Right lobe of liver (tissue), 6 donors: ENCODE data around the gene UBE2O. TPM values are rescaled to one million over a fixed set of nuclear protein-coding genes. Genes with fewer than 3 reads are reported as not detected.

Experiments used
- ATAC-seq, 4 donors: fragments of 200-7000 bp; cut with Tn5 transposase; one replicate each; pipeline ENCODE4 v1.9.1; 2020; ENCODE audit warnings: mild to moderate bottlenecking in 4 of 4, moderate library complexity in 4 of 4
- DNase-seq, 3 donors: peaks; one replicate each; pipeline ENCODE4 v3.0.0-alpha.2; 2020
- H3K27ac ChIP-seq, 3 donors: fragments of 200-600 bp; one replicate each; pipeline ENCODE4 v1.8.0; 2022
- H3K27me3 ChIP-seq, 2 donors: fragments of 200-600 bp; one replicate each; pipeline ENCODE4 v1.8.0; 2022
- H3K36me3 ChIP-seq, 4 donors: fragments of 200-600 bp; sonication (generic) in 1 of 4; one replicate each; pipeline versions ENCODE4 v1.5.1 to v1.8.0; 2017 to 2022; ENCODE audit warnings: control low read depth in 1 of 4
- H3K4me1 ChIP-seq, 4 donors: fragments of 200-600 bp; sonication (generic) in 1 of 4; one replicate each; pipeline versions ENCODE4 v1.5.1 to v1.8.0; 2017 to 2022; ENCODE audit warnings: control low read depth in 1 of 4
- H3K4me3 ChIP-seq, 3 donors: fragments of 200-600 bp; one replicate each; pipeline ENCODE4 v1.8.0; 2022
- H3K9me3 ChIP-seq, 4 donors: fragments of 200-600 bp; sonication (generic) in 1 of 4; one replicate each; pipeline versions ENCODE4 v1.5.1 to v1.8.0; 2017 to 2022; ENCODE audit warnings: control low read depth in 1 of 4
- CTCF ChIP-seq, 4 donors: fragments of 200-600 bp in 3 of 4; fragments of 450-650 bp in 1 of 4; IDR thresholded peaks; one replicate each; pipeline versions ENCODE4 v1.5.1 to v1.8.0; 2016 to 2022; ENCODE audit warnings: antibody characterized with exemption in 4 of 4, mild to moderate bottlenecking in 2 of 4
- POLR2A ChIP-seq: fragments of 450-650 bp; IDR thresholded peaks from one replicate; pipeline ENCODE4 v1.6.1; 2017; ENCODE audit warnings: antibody characterized with exemption, mild to moderate bottlenecking
- WGBS: methylation state at CpG from one replicate; pipeline ENCODE4 v1.1.6; 2018; ENCODE audit warnings: low coverage, low lambda C conversion rate; ENCODE audit not compliant: insufficient coverage; ENCODE audit errors: missing lambda C conversion rate; 5-methylcytosine and 5-hydroxymethylcytosine counted together
- intact Hi-C, 2 donors: fragments of 100-400 bp; cut with DNase I; formaldehyde crosslinking; loops; one replicate each; pipeline versions ENCODE4 v1.11.2 to v1.14.1; 2022
- total RNA-seq, 6 experiments: library from RNA; depleted of rRNA in 2 of 6; stranded (reverse); fragments of >200 nt in 2 of 6; fragmentation: NEBNext Ultra II Directional in 3 of 6; extraction: Animal tissue kit (Norgen Biotek cat#: 25700) in 3 of 6; gene quantifications; one replicate each; pipeline versions ENCODE4 v1.1.0 to v1.2.4, GENCODE V29; 2016 to 2023
- donor health status: DM: no; HTN: yes; CAD: no.
- donor health status: DM: no; HTN: no; CAD: no.
- donor health status: DM: no; HTN: no; CAD: no.
- donor health status: DM: no; HTN: yes; CAD: no.
- donor health status: DM: no; HTN: yes; CAD: no.

Gene UBE2O
- total RNA-seq, 6 experiments from 2014 or later = 10.0 to 12.9 (median 12.0) TPM

- no peak overlapping the region for H3K27ac ChIP-seq
- ATAC-seq = no peak
- no peak overlapping the region for H3K4me3 ChIP-seq
- TF ChIP-seq CTCF (IDR thresholded peaks at IDR 0.05) = no peak
- TF ChIP-seq POLR2A = no peak
- H3K27me3 ChIP-seq = no peaks in the 10 kb centered on the region
- 81% methylated on average over 3 of the region's 6 CpGs for WGBS
- no peaks in the 10 kb centered on the region for H3K36me3 ChIP-seq
- intact Hi-C loops = loop anchor here (5.0 kb wide), 1 partner anchor 41 kb away; no protein-coding TSS in a partner anchor
- no peaks in the 10 kb centered on the region for H3K9me3 ChIP-seq
- no peak for DNase-seq
- H3K4me1 ChIP-seq = no peaks in the 10 kb centered on the region
Measured at GRCh38 chr17:76466775-76467130, 13.8 kb upstream of the UBE2O start.

- Histone ChIP-seq H3K4me3 (no peak overlapping the region), H3K36me3 (no peaks in the 10 kb centered on the region), H3K9me3 (no peaks in the 10 kb centered on the region), H3K27ac (no peak overlapping the region), H3K4me1 (no peaks in the 10 kb centered on the region), H3K27me3 (no peaks in the 10 kb centered on the region)
- intact Hi-C loops = no loop called here
- ATAC-seq = no peak
- WGBS = 40% methylated on average over 2 of the region's 24 CpGs
- TF ChIP-seq POLR2A (no peak), CTCF (IDR thresholded peaks at IDR 0.05) (no peak)
- no peak for DNase-seq
Measured at GRCh38 chr17:76462556-76463290, 9.8 kb upstream of the UBE2O start.

GRCh38 chr17:76461765-76462555, 9.0 kb upstream of the UBE2O start:
- Histone ChIP-seq H3K27me3 (no peaks in the 10 kb centered on the region), H3K27ac (no peak overlapping the region), H3K36me3 (no peaks in the 10 kb centered on the region), H3K9me3 (no peaks in the 10 kb centered on the region), H3K4me3 (no peak overlapping the region), H3K4me1 (no peaks in the 10 kb centered on the region)
- no peak for TF ChIP-seq CTCF (IDR thresholded peaks at IDR 0.05)
- DNase-seq (no peak), ATAC-seq (no peak)
- WGBS = 62% methylated on average over 6 of the region's 11 CpGs
- intact Hi-C loops = no loop called here

GRCh38 chr17:76459674-76460073, 6.7 kb upstream of the UBE2O start:
- 52% methylated on average over 3 of the region's 4 CpGs for WGBS
- intact Hi-C loops = no loop called here
- no peaks in the 10 kb centered on the region for H3K9me3 ChIP-seq

More at GRCh38 chr17:76459674-76460073, 6.7 kb upstream of the UBE2O start:
- no peak for ATAC-seq
- Histone ChIP-seq H3K4me1 (no peaks in the 10 kb centered on the region), H3K4me3 (no peak overlapping the region), H3K36me3 (no peaks in the 10 kb centered on the region), H3K27me3 (no peaks in the 10 kb centered on the region), H3K27ac (no peak overlapping the region)
- TF ChIP-seq POLR2A (no peak), CTCF (IDR thresholded peaks at IDR 0.05) (no peak)
- no peak for DNase-seq
